Activated T-cell treated with anti-CD3 and anti-CD28 coated beads for 4 hours (primary cell): ENCODE measurements around the gene SLC35A5.
"Not testable (repeated sequence)": the region's sequence is repeated elsewhere in the genome, so short reads cannot be mapped to it uniquely, and the experiment has no call there.

Experiments used
- DNase-seq: peaks from one replicate; pipeline ENCODE4 v3.0.0-alpha.2; 2020

SLC35A5 gene

DNA sequence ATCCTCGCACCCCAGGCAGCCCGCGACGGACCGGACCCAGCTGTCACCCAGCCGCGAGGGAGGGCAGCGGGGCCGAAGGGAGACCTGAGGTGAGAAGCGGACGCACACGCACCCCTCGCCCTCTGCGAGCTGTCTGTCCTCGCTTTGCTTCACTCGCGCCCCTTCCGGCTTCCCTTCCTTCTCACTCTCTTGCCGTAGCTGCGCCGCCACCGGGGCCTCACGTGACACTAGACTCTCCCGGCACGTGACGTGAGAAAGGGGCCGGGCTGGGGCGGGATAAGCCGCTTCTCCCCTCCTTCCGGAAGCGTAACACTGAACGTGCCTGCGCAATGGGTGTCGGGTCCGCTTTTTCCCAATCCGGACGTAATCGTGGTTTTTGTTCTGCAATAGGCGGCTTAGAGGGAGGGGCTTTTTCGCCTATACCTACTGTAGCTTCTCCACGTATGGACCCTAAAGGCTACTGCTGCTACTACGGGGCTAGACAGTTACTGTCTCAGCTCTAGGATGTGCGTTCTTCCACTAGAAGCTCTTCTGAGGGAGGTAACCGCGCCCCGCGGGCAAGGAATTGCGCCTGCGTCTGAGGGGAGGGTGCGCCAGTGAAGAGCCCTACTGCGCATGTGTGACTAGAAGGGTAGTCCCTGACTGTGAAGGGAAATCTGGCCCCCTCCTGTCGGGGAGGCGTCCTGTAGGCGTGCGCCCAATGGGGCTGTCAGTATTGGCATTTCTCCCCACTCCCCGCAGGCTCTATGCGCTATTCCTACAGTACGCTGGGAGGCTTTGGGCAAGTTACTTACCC, at the start of gene SLC35A5, which contains the start of gene ATG3:
TSS of gene SLC35A5 (plus strand) at position 312 of the 796 bp plus-strand sequence. CDS start 1,359 bp downstream, outside the sequence.
TSS of gene ATG3 (minus strand) at position 229 of the 796 bp plus-strand sequence. CDS start 434 bp downstream, outside the sequence.
- peak; percentile 99 for DNase-seq

DNA sequence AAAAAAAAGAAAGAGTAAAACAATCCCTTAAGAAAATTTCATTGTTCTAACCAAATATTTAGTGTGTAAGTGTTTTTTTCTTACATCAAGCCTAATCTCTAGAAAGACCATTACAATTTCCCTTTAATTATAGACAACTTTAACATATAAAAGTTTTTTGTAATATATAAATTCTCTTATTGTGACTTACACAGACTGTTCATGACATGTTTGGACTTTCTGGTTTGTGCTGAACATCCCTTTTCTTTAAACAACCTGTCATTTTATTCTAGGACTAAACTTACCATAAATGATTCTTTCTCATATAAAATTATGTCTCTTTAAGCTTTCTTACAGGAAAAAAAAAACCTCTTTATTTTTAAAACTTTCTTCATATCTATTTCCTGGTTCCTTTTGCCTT, 49.5 kb upstream of the SLC35A5 start:
- no peak for DNase-seq

DNA sequence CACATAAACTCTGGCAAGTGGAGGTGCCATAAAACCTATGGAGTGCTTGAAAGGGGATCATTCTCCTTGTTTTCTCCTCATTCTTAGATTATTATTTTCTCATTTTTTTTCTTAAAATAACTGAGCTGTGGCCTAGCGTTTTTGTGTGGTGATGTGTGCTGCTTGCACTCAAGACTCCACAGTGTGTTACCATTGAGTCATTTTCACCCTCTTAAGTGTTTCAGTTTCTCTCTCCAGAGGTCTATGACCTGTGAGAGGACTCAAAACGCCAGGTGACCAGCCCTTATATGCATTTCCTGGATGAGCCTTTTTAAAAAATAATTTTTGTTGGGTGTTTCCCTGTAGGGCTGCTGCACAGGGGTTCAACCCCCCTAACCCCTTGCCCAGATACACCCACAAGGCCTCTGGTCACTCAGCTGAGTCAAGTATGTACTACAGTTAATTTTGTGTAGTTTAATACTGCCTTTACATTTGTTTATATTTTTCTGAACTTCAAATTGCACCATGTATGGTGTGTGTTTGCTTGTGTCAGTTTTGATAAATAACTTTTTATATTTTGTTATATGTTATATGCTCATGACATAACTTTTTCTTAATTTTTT, 47.2 kb upstream of the SLC35A5 start:
- no peak for DNase-seq

GRCh38 chr3:112518970-112519369, 42.9 kb upstream of the SLC35A5 start:
- DNase-seq = not testable (repeated sequence)

GRCh38 chr3:112519424-112520001, 42.3 kb upstream of the SLC35A5 start:
- DNase-seq = no peak

GRCh38 chr3:112524127-112524526, 37.7 kb upstream of the SLC35A5 start:
- DNase-seq = not testable (repeated sequence)

- DNase-seq = no peak
Observed at GRCh38 chr3:112530573-112530972, 31.3 kb upstream of the SLC35A5 start.

GRCh38 chr3:112531358-112531781, 30.5 kb upstream of the SLC35A5 start:
- no peak for DNase-seq

DNA sequence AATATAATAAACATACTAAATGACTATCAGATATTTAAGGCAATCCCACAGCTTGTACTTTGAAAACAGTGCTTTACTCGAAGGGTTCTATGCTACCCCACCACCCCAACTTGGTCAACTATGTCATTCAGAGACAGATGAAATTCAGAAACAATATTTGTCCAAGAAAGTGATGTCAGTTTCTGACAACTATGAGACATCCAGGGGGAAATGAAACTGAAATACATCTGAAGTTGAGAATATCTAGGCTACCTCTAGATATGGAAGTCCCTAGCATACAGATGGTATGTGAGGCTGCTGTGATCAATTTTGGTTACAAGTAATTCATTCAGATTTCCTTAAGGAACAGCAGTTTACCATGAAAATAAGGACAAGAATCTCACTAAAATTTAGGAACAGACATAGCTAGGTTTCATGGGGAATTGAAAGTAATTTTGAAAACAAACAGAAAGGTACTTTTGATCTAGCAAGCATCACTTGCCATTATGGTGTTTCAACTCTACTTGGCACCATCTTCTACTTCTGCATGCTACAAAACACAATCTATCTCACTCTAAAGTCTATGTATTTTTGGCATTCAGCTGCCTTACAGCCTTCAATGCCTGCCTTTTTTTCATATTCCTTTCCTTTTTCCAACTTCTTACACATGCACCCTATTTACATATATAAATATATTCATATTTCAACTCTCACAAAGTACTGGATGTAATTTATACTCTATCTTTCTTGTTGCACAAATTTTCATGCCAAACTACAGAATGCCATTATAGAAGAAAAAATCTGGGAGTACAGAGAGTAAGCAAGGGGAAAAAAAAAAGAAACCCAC, 21.8 kb upstream of the SLC35A5 start:
- no peak for DNase-seq

- no peak for DNase-seq
Observed at GRCh38 chr3:112546216-112546759, 15.6 kb upstream of the SLC35A5 start.

GRCh38 chr3:112550859-112551258, 11.0 kb upstream of the SLC35A5 start:
- no peak for DNase-seq

- DNase-seq = no peak
Observed at GRCh38 chr3:112555535-112556170, 6.2 kb upstream of the SLC35A5 start.

- no peak for DNase-seq
Observed at GRCh38 chr3:112557976-112558375, 3.9 kb upstream of the SLC35A5 start.

DNA sequence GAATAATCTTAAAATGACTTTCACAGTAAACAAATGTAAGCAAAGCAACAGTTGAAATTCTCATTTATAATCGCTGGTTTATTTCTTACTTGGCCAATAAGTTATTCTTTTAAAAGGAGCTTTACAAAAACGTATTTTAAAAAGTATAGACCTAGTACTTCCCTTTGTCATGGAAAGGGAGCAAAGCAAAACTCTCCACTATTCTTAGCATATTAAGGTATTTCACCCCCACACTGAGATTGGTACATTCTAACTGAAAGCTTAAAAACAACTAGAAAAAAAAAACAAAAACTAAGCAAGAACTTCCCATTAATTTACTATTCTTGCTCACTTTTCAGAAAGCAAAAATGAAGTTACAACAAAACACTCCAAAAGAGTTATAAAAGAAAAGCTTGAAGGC, 1.5 kb upstream of the SLC35A5 start:
- DNase-seq = no peak

- DNase-seq = peak; percentile 53
Observed at GRCh38 chr3:112560721-112561483, 943 bp upstream of the SLC35A5 start.

DNA sequence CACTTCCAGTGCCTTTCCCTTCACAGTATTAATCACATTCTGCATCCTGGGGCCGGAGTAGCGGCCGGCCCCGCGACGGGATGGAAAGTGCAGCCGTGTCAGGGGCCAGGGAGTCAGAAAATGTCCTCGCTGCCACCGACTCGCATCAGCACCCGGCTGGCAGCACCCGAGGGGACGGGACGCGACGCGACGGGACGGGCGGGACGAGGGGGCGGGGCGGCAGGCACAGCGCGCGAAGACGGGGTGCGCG, 436 bp upstream of the SLC35A5 start:
- no peak for DNase-seq

- DNase-seq = not testable (repeated sequence)
Observed at GRCh38 chr3:112564247-112564939, 2.5 kb downstream of the SLC35A5 start.

- no peak for DNase-seq
Observed at GRCh38 chr3:112564940-112565305, 3.1 kb downstream of the SLC35A5 start.

DNA sequence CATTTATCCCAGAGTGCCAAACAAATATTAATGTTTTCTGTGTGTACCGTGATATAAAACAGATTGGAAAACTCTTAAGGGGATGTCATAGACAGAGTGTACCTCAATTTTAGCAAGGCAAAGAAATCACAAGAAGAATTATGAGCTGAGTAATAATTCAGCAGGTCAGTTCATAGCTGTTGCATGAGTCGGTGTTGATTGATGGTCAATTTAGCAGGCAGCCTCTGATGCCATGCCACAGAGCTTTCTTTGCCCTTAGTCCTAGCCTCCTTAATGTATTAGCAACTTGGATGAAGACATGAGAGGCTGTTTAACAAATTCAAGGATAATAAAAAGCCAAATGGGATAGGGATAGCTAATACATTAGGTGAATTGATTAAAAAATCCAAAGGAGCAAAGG, 6.8 kb downstream of the SLC35A5 start:
- DNase-seq = no peak

- no peak for DNase-seq
Observed at GRCh38 chr3:112569265-112569664, 7.4 kb downstream of the SLC35A5 start.

GRCh38 chr3:112572701-112573100, 10.9 kb downstream of the SLC35A5 start:
- no peak for DNase-seq
